GM13976 (cell line): ENCODE data around the gene PRUNE2.

Experiments
- DNase-seq: peaks from one replicate; pipeline ENCODE4 v3.0.0; 2012; ENCODE audit warnings: low spot score
- CTCF ChIP-seq: IDR thresholded peaks from 2 replicates; pipeline ENCODE4 v1.5.1; 2012; ENCODE audit warnings: borderline replicate concordance, mild to moderate bottlenecking; ENCODE audit not compliant: insufficient read depth; ENCODE audit errors: extremely low read depth, missing control alignments, control extremely low read depth
- in situ Hi-C: fragments of 300-500 bp; cut with MboI; formaldehyde crosslinking; loops from one replicate; pipeline ENCODE4 v1.12.0; 2022; ENCODE audit warnings: low sequenced_read_pairs, mixed read lengths, inconsistent platforms; ENCODE audit not compliant: unreplicated experiment

The PRUNE2 gene

GRCh38 chr9:76916231-76916630 is 10.3 kb upstream of the PRUNE2 start:
- in situ Hi-C loops, result no loop called here
- no peak for DNase-seq
- TF ChIP-seq CTCF, result no peak

GRCh38 chr9:76913467-76913866 is 7.6 kb upstream of the PRUNE2 start:
- in situ Hi-C loops, result no loop called here
- TF ChIP-seq CTCF, result no peak
- no peak for DNase-seq

- in situ Hi-C loops, result no loop called here
- DNase-seq, result no peak
- TF ChIP-seq CTCF, result no peak
Measured at GRCh38 chr9:76912636-76913275, 6.8 kb upstream of the PRUNE2 start.

GRCh38 chr9:76911971-76912370 is 6.1 kb upstream of the PRUNE2 start:
- TF ChIP-seq CTCF, result no peak
- DNase-seq, result no peak
- in situ Hi-C loops, result no loop called here

- in situ Hi-C loops, result no loop called here
- DNase-seq, result no peak
- no peak for TF ChIP-seq CTCF
Measured at GRCh38 chr9:76910861-76911260, 4.9 kb upstream of the PRUNE2 start.

- DNase-seq, result no peak
- in situ Hi-C loops, result no loop called here
- no peak for TF ChIP-seq CTCF
Measured at GRCh38 chr9:76906647-76906975, 697 bp upstream of the PRUNE2 start.
